Ovary (tissue), 3 donors: Measurements from ENCODE around the gene ILF3.

ENCODE experiments used
- POLR2A ChIP-seq: fragments of 450-650 bp; IDR thresholded peaks from one replicate; pipeline ENCODE4 v1.6.1; 2017; ENCODE audit warnings: antibody characterized with exemption, mild to moderate bottlenecking, moderate library complexity
- TF ChIP-seq, protein P1 (sequence below), 3 donors: fragments of 450-650 bp in 2 of 3; fragments of 200-600 bp in 1 of 3; IDR thresholded peaks; one replicate each; pipeline versions ENCODE4 v1.5.1 to v1.8.0; 2016 to 2022; ENCODE audit warnings: antibody characterized with exemption in 3 of 3, mild to moderate bottlenecking in 1 of 3
- donor health status: DM: no; HTN: no; CAD: no.

DNA sequence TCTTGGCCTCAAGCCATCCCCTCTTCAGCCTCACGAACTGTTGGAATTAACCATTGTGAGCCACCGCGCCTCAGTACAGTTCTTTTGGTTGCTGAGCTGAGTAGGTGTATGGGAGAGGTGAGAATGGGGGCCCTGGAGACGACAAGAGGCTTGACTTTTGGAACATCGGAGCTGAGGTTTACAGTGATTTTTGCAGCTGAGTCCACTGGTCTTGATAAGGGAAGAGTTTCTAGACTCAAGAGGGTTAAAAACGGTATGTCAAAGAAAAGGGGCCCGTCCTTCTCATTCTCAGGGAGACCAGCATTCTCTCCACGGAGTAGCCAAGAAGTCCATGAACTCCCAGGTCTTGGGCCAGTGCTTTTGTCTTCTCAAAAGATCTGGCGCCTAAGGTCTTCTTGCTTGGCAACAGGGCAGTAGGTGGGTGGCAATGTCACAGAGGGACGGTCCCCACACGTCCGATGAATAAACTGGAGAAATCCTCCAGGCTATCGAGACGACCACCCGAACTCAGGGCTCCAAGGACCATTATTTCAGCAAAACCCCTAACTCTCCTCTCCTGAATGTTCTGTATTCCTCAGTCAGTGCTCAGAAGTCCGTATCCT is 40.7 kb downstream of the ILF3 start:
- TF ChIP-seq, protein P1, sequence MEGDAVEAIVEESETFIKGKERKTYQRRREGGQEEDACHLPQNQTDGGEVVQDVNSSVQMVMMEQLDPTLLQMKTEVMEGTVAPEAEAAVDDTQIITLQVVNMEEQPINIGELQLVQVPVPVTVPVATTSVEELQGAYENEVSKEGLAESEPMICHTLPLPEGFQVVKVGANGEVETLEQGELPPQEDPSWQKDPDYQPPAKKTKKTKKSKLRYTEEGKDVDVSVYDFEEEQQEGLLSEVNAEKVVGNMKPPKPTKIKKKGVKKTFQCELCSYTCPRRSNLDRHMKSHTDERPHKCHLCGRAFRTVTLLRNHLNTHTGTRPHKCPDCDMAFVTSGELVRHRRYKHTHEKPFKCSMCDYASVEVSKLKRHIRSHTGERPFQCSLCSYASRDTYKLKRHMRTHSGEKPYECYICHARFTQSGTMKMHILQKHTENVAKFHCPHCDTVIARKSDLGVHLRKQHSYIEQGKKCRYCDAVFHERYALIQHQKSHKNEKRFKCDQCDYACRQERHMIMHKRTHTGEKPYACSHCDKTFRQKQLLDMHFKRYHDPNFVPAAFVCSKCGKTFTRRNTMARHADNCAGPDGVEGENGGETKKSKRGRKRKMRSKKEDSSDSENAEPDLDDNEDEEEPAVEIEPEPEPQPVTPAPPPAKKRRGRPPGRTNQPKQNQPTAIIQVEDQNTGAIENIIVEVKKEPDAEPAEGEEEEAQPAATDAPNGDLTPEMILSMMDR (IDR thresholded peaks at IDR 0.05) = no peak
- no peak for TF ChIP-seq POLR2A
